Stimulated activated naive CD4-positive, alpha-beta T cell (primary cell): ENCODE measurements around the gene NCOA5.

Experiments used
- DNase-seq, 6 experiments: peaks; one replicate each; lab custom pipeline; 2025; lab: John Stamatoyannopoulos, UW

NCOA5 gene

GRCh38 chr20:46089417-46090388 is at the start of gene NCOA5:
Gene NCOA5 (minus strand): TSS chr20:46089962. CDS start chr20:46079424, 10,538 bp downstream.
- peak; percentile 87 to 94 (median 90) for DNase-seq

- no peak for DNase-seq
Observed at GRCh38 chr20:46139266-46139889, 49.6 kb upstream of the NCOA5 start.

GRCh38 chr20:46137816-46138215 is 48.1 kb upstream of the NCOA5 start:
- no peak for DNase-seq

- DNase-seq = no peak
Observed at GRCh38 chr20:46135856-46136633, 46.3 kb upstream of the NCOA5 start.

GRCh38 chr20:46134716-46135115 is 45.0 kb upstream of the NCOA5 start:
- no peak for DNase-seq

- DNase-seq = no peak
Observed at GRCh38 chr20:46133886-46134654, 44.3 kb upstream of the NCOA5 start.

GRCh38 chr20:46132705-46133120 is 43.0 kb upstream of the NCOA5 start:
- DNase-seq = peak in 5 of 6 experiments; percentile 16 to 41 (median 24)

GRCh38 chr20:46131396-46131795 is 41.6 kb upstream of the NCOA5 start:
- no peak for DNase-seq

- DNase-seq = no peak
Observed at GRCh38 chr20:46130534-46130933, 40.8 kb upstream of the NCOA5 start.

- no peak for DNase-seq
Observed at GRCh38 chr20:46129955-46130481, 40.3 kb upstream of the NCOA5 start.

GRCh38 chr20:46128310-46129151 is 38.8 kb upstream of the NCOA5 start:
- DNase-seq = no peak

- DNase-seq = no peak
Observed at GRCh38 chr20:46127396-46128010, 37.7 kb upstream of the NCOA5 start.

GRCh38 chr20:46126440-46127056 is 36.8 kb upstream of the NCOA5 start:
- DNase-seq = no peak

GRCh38 chr20:46123482-46124245 is 33.9 kb upstream of the NCOA5 start:
- no peak for DNase-seq

GRCh38 chr20:46122516-46123481 is 33.0 kb upstream of the NCOA5 start:
- no peak for DNase-seq

- DNase-seq = no peak
Observed at GRCh38 chr20:46122071-46122470, 32.3 kb upstream of the NCOA5 start.

GRCh38 chr20:46121184-46121930 is 31.6 kb upstream of the NCOA5 start:
- no peak for DNase-seq
